ENCODE measurements around the gene ATXN3. TPM values are rescaled to one million over a fixed set of nuclear protein-coding genes. Genes with fewer than 3 reads are reported as not detected.

The ATXN3 gene
- total RNA-seq, 1 experiment from 2014 or later: 33.1 TPM

Other genes with a start within 250 kb of the ATXN3 start
- 29.3 to 33.0 TPM (median 29.6 TPM) in 3 replicates for gene TC2N, start 239.0 kb downstream of the ATXN3 start, total RNA-seq (2021)
- gene FBLN5, start 158.9 kb downstream of the ATXN3 start, total RNA-seq (2021): 2.7 to 4.0 TPM (median 3.6 TPM) in 3 replicates
- 32.9 to 36.5 TPM (median 34.4 TPM) in 3 replicates for gene TRIP11, start 66.5 kb downstream of the ATXN3 start, total RNA-seq (2021)
- gene NDUFB1, start 15.1 kb upstream of the ATXN3 start, total RNA-seq (2021): 114 to 121 TPM (median 116 TPM) in 3 replicates
- 102 to 109 TPM (median 109 TPM) in 3 replicates for gene CPSF2, start 15.4 kb upstream of the ATXN3 start, total RNA-seq (2021)
- 0.37 to 0.90 TPM (median 0.46 TPM) in 3 replicates for gene SLC24A4, start 216.6 kb upstream of the ATXN3 start, total RNA-seq (2021)